H1 (cell line): ENCODE data around the gene GPR65. TPM values are rescaled to one million over a fixed set of nuclear protein-coding genes. Genes with fewer than 3 reads are reported as not detected.

Experiments used
- BACH1 ChIP-seq: IDR thresholded peaks from 2 replicates; pipeline ENCODE4 v1.6.1; 2012; ENCODE audit warnings: low read length, improper control_type of control experiment
- GABPA ChIP-seq: IDR thresholded peaks from 2 replicates; pipeline ENCODE4 v1.6.1; 2011; ENCODE audit warnings: mild to moderate bottlenecking, low read length, moderate library complexity, borderline replicate concordance; ENCODE audit not compliant: insufficient read depth
- JUN ChIP-seq: IDR thresholded peaks from 2 replicates; pipeline ENCODE4 v1.6.1; 2011; ENCODE audit warnings: low read depth, mild to moderate bottlenecking, improper control_type of control experiment, low read length
- SAP30 ChIP-seq: fragments of 300-600 bp; sonication (generic); IDR thresholded peaks from 2 replicates; pipeline ENCODE4 v1.7.1; 2012; ENCODE audit warnings: low read length, moderate library complexity, mild to moderate bottlenecking, inconsistent platforms; ENCODE audit not compliant: insufficient read depth, insufficient replicate concordance
- SP4 ChIP-seq: IDR thresholded peaks from 2 replicates; pipeline ENCODE4 v1.6.1; 2012; ENCODE audit warnings: low read length, inconsistent platforms
- YY1 ChIP-seq: IDR thresholded peaks from 2 replicates; pipeline ENCODE4 v1.6.1; 2011; ENCODE audit warnings: low read depth, mild to moderate bottlenecking, low read length
- ZNF274 ChIP-seq: IDR thresholded peaks from 2 replicates; pipeline ENCODE4 v1.7.0; 2012; ENCODE audit warnings: low read length, borderline replicate concordance; ENCODE audit errors: extremely low read depth
- polyA plus RNA-seq, 7 experiments: library from polyadenylated mRNA; depleted of rRNA in 3 of 7; stranded (reverse) in 5 of 7; unstranded in 2 of 7; fragments of >200 nt in 5 of 7; fragments of 200-250 nt in 2 of 7; gene quantifications; 1 replicate in 5 of 7; 2 replicates in 1 of 7; 4 replicates in 1 of 7; pipeline versions ENCODE4 v1.2.1 to v1.2.3, GENCODE V29; 2011 to 2013; ENCODE audit warnings: missing spikeins in 2 of 7, mixed read lengths in 2 of 7
- total RNA-seq: library from RNA; stranded (reverse); fragmentation: NEBNext Ultra II Directional; extraction: Animal tissue kit (Norgen Biotek cat#: 25700); gene quantifications from 2 replicates; pipeline ENCODE4 v1.2.1, GENCODE V29; 2021
- TF ChIP-seq, protein P1 (sequence below): fragments of 300-600 bp; sonication (generic); IDR thresholded peaks from 2 replicates; pipeline ENCODE4 v1.7.1; 2012; ENCODE audit warnings: low read length, moderate library complexity, mild to moderate bottlenecking, inconsistent platforms; ENCODE audit not compliant: insufficient replicate concordance
- TF ChIP-seq, protein P2 (sequence below), 3 experiments: IDR thresholded peaks; 1 replicate in 2 of 3; 2 replicates in 1 of 3; pipeline versions ENCODE4 v1.5.1 to v1.6.1; 2011; ENCODE audit warnings: low read length in 3 of 3, mild to moderate bottlenecking in 3 of 3, inconsistent platforms in 2 of 3, low read depth in 1 of 3, moderate library complexity in 1 of 3; ENCODE audit not compliant: insufficient read depth in 1 of 3; ENCODE audit errors: control extremely low read depth in 1 of 3

The GPR65 gene
- total and polyA plus RNA-seq, 2 of the 8 experiments (the other 6 are each of a cell fraction or from before 2014, with no cell fraction given) = not detected

DNA sequence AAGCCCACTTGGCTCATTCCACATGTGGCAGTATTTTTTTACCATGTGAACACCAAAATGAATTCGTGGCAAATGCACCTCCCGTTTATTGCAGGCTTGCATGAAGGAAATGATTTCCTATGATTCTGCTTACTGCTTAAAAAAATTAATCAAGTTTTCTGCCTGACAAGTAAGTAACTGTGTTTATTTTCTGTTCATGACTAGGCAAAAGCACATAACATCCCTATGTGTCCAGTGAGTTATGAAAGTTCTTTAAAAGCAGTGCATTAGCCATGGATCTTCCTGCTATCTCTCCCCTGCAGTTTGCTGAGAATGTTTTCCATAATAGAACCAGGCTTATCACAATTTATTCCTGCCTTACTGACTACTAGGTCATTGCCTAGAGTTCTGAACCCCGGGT is 20.4 kb downstream of the GPR65 start (continued):
- TF ChIP-seq, protein P1, sequence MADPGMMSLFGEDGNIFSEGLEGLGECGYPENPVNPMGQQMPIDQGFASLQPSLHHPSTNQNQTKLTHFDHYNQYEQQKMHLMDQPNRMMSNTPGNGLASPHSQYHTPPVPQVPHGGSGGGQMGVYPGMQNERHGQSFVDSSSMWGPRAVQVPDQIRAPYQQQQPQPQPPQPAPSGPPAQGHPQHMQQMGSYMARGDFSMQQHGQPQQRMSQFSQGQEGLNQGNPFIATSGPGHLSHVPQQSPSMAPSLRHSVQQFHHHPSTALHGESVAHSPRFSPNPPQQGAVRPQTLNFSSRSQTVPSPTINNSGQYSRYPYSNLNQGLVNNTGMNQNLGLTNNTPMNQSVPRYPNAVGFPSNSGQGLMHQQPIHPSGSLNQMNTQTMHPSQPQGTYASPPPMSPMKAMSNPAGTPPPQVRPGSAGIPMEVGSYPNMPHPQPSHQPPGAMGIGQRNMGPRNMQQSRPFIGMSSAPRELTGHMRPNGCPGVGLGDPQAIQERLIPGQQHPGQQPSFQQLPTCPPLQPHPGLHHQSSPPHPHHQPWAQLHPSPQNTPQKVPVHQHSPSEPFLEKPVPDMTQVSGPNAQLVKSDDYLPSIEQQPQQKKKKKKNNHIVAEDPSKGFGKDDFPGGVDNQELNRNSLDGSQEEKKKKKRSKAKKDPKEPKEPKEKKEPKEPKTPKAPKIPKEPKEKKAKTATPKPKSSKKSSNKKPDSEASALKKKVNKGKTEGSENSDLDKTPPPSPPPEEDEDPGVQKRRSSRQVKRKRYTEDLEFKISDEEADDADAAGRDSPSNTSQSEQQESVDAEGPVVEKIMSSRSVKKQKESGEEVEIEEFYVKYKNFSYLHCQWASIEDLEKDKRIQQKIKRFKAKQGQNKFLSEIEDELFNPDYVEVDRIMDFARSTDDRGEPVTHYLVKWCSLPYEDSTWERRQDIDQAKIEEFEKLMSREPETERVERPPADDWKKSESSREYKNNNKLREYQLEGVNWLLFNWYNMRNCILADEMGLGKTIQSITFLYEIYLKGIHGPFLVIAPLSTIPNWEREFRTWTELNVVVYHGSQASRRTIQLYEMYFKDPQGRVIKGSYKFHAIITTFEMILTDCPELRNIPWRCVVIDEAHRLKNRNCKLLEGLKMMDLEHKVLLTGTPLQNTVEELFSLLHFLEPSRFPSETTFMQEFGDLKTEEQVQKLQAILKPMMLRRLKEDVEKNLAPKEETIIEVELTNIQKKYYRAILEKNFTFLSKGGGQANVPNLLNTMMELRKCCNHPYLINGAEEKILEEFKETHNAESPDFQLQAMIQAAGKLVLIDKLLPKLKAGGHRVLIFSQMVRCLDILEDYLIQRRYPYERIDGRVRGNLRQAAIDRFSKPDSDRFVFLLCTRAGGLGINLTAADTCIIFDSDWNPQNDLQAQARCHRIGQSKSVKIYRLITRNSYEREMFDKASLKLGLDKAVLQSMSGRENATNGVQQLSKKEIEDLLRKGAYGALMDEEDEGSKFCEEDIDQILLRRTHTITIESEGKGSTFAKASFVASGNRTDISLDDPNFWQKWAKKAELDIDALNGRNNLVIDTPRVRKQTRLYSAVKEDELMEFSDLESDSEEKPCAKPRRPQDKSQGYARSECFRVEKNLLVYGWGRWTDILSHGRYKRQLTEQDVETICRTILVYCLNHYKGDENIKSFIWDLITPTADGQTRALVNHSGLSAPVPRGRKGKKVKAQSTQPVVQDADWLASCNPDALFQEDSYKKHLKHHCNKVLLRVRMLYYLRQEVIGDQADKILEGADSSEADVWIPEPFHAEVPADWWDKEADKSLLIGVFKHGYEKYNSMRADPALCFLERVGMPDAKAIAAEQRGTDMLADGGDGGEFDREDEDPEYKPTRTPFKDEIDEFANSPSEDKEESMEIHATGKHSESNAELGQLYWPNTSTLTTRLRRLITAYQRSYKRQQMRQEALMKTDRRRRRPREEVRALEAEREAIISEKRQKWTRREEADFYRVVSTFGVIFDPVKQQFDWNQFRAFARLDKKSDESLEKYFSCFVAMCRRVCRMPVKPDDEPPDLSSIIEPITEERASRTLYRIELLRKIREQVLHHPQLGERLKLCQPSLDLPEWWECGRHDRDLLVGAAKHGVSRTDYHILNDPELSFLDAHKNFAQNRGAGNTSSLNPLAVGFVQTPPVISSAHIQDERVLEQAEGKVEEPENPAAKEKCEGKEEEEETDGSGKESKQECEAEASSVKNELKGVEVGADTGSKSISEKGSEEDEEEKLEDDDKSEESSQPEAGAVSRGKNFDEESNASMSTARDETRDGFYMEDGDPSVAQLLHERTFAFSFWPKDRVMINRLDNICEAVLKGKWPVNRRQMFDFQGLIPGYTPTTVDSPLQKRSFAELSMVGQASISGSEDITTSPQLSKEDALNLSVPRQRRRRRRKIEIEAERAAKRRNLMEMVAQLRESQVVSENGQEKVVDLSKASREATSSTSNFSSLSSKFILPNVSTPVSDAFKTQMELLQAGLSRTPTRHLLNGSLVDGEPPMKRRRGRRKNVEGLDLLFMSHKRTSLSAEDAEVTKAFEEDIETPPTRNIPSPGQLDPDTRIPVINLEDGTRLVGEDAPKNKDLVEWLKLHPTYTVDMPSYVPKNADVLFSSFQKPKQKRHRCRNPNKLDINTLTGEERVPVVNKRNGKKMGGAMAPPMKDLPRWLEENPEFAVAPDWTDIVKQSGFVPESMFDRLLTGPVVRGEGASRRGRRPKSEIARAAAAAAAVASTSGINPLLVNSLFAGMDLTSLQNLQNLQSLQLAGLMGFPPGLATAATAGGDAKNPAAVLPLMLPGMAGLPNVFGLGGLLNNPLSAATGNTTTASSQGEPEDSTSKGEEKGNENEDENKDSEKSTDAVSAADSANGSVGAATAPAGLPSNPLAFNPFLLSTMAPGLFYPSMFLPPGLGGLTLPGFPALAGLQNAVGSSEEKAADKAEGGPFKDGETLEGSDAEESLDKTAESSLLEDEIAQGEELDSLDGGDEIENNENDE = no peak
- no peak for TF ChIP-seq GABPA
- no peak for TF ChIP-seq YY1
- TF ChIP-seq ZNF274 = no peak
- TF ChIP-seq, protein P2, sequence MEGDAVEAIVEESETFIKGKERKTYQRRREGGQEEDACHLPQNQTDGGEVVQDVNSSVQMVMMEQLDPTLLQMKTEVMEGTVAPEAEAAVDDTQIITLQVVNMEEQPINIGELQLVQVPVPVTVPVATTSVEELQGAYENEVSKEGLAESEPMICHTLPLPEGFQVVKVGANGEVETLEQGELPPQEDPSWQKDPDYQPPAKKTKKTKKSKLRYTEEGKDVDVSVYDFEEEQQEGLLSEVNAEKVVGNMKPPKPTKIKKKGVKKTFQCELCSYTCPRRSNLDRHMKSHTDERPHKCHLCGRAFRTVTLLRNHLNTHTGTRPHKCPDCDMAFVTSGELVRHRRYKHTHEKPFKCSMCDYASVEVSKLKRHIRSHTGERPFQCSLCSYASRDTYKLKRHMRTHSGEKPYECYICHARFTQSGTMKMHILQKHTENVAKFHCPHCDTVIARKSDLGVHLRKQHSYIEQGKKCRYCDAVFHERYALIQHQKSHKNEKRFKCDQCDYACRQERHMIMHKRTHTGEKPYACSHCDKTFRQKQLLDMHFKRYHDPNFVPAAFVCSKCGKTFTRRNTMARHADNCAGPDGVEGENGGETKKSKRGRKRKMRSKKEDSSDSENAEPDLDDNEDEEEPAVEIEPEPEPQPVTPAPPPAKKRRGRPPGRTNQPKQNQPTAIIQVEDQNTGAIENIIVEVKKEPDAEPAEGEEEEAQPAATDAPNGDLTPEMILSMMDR (IDR thresholded peaks at IDR 0.05; ENCODE audit: control extremely low read depth in 1 of 3, insufficient read depth in 1 of 3, low read depth in 1 of 3, low read length in 3 of 3) = no peak
- no peak for TF ChIP-seq BACH1
- no peak for TF ChIP-seq JUN
- no peak for TF ChIP-seq SAP30
- TF ChIP-seq SP4 = no peak
